H1 (cell line): Measurements from ENCODE around the gene PEX6. TPM values are rescaled to one million over a fixed set of nuclear protein-coding genes. Genes with fewer than 3 reads are reported as not detected.

ENCODE experiments used
- CTCF ChIA-PET: fragments of 300-600 bp; sonication (Branson Sonifier 250); formaldehyde crosslinking; loops from one replicate; lab custom pipeline; 2021; ENCODE audit not compliant: partially characterized antibody; lab: Charles Lee
- POLR2A ChIA-PET: fragments of 300-600 bp; sonication (Branson Sonifier 250); formaldehyde crosslinking; loops from one replicate; lab custom pipeline; 2021; ENCODE audit warnings: inconsistent platforms; ENCODE audit not compliant: partially characterized antibody; lab: Charles Lee
- DNase-seq, 2 experiments: peaks; one replicate each; pipeline versions ENCODE4 v3.0.0 to v3.0.0-alpha.2; 2010 to 2022; ENCODE audit warnings: low spot score in 2 of 2, low read depth in 1 of 2, mixed read lengths in 1 of 2
- FAIRE-seq: peaks from 2 replicates; lab custom pipeline; 2011; peaks lifted over from hg19 to GRCh38; lab: Jason Lieb, UNC
- H2AFZ ChIP-seq: 2 replicates; pipeline ENCODE4 v1.8.1; 2012; ENCODE audit warnings: low read length, inconsistent platforms
- H2AK5ac ChIP-seq: 2 replicates; pipeline ENCODE4 v1.6.1; 2013; ENCODE audit warnings: low read depth, low read length
- H2BK120ac ChIP-seq: replicated peaks from 2 replicates; pipeline ENCODE3; 2013; ENCODE audit warnings: low read depth, low read length, inconsistent platforms
- H2BK12ac ChIP-seq: 2 replicates; pipeline ENCODE4 v1.6.1; 2013; ENCODE audit warnings: low read depth, low read length
- H2BK15ac ChIP-seq: 2 replicates; pipeline ENCODE4 v1.6.1; 2013; ENCODE audit warnings: low read length
- H2BK20ac ChIP-seq: 2 replicates; pipeline ENCODE4 v1.6.1; 2013; ENCODE audit warnings: low read length
- H2BK5ac ChIP-seq: 2 replicates; pipeline ENCODE4 v1.6.1; 2013; ENCODE audit warnings: low read depth, low read length
- H3K14ac ChIP-seq: 2 replicates; pipeline ENCODE4 v1.6.1; 2013; ENCODE audit warnings: inconsistent platforms; ENCODE audit not compliant: insufficient read length
- H3K18ac ChIP-seq: 2 replicates; pipeline ENCODE4 v1.6.1; 2013; ENCODE audit warnings: low read length; ENCODE audit errors: extremely low read depth
- H3K23ac ChIP-seq: 2 replicates; pipeline ENCODE4 v1.6.1; 2013; ENCODE audit warnings: inconsistent platforms; ENCODE audit not compliant: insufficient read length
- H3K23me2 ChIP-seq: 2 replicates; pipeline ENCODE4 v1.6.1; 2013; ENCODE audit warnings: low read depth, low read length
- H3K27ac ChIP-seq: 2 replicates; pipeline ENCODE4 v1.6.1; 2011; ENCODE audit warnings: low read depth, low read length, inconsistent platforms
- H3K27me3 ChIP-seq, 4 experiments: replicated peaks in 1 of 4; 1 replicate in 1 of 4; 2 replicates in 3 of 4; pipeline versions ENCODE4 v1.6.1 to v1.8.1; 2011 to 2013; ENCODE audit warnings: low read length in 3 of 4, mild to moderate bottlenecking in 3 of 4, inconsistent platforms in 2 of 4, mixed read lengths in 2 of 4, moderate library complexity in 1 of 4; ENCODE audit not compliant: control insufficient read depth in 3 of 4, insufficient read depth in 3 of 4; ENCODE audit errors: extremely low read depth in 1 of 4
- H3K36me3 ChIP-seq, 4 experiments: 2 replicates each; pipeline versions ENCODE4 v1.6.1 to v1.8.1; 2011 to 2013; ENCODE audit warnings: mild to moderate bottlenecking in 4 of 4, low read length in 3 of 4, moderate library complexity in 2 of 4, control low read depth in 1 of 4, inconsistent platforms in 1 of 4; ENCODE audit not compliant: insufficient read depth in 4 of 4, control insufficient read depth in 2 of 4
- H3K4ac ChIP-seq: replicated peaks from 2 replicates; pipeline ENCODE3; 2013; ENCODE audit warnings: low read length, low read depth, mixed read lengths, inconsistent platforms; ENCODE audit not compliant: insufficient read length
- H3K4me1 ChIP-seq, 4 experiments: replicated peaks in 1 of 4; 1 replicate in 1 of 4; 2 replicates in 3 of 4; pipeline versions ENCODE4 v1.6.1 to v1.8.1; 2011 to 2013; ENCODE audit warnings: low read length in 3 of 4, inconsistent platforms in 2 of 4, mixed read lengths in 1 of 4; ENCODE audit not compliant: insufficient read depth in 4 of 4, control insufficient read depth in 3 of 4
- H3K4me2 ChIP-seq, 2 experiments: 2 replicates each; pipeline versions ENCODE4 v1.6.1 to v1.8.1; 2011 to 2013; ENCODE audit warnings: low read depth in 2 of 2, low read length in 2 of 2, control low read depth in 1 of 2, inconsistent platforms in 1 of 2, mild to moderate bottlenecking in 1 of 2; ENCODE audit not compliant: insufficient read depth in 1 of 2
- H3K4me3 ChIP-seq, 4 experiments: fragments of 200-600, 300-600 bp in 1 of 4; sonication (generic), shearing (Covaris generic), sonication (Bioruptor Twin) in 1 of 4; 2 replicates each; pipeline versions ENCODE4 v1.5.1 to v1.8.1; 2011 to 2016; ENCODE audit warnings: low read length in 4 of 4, low read depth in 3 of 4, control low read depth in 2 of 4, inconsistent platforms in 2 of 4, mild to moderate bottlenecking in 2 of 4, mixed read lengths in 1 of 4, moderate library complexity in 1 of 4; ENCODE audit not compliant: insufficient read depth in 2 of 4; ENCODE audit errors: extremely low read depth in 1 of 4
- H3K56ac ChIP-seq: replicated peaks from 2 replicates; pipeline ENCODE3; 2013; ENCODE audit warnings: low read depth, mild to moderate bottlenecking, mixed read lengths, low read length, inconsistent platforms; ENCODE audit not compliant: insufficient read length
- H3K79me1 ChIP-seq: 2 replicates; pipeline ENCODE4 v1.6.1; 2013; ENCODE audit warnings: low read depth, low read length, control low read depth
- H3K79me2 ChIP-seq, 2 experiments: 2 replicates each; pipeline versions ENCODE4 v1.6.1 to v1.8.1; 2012 to 2013; ENCODE audit warnings: low read length in 2 of 2, mild to moderate bottlenecking in 2 of 2, inconsistent platforms in 1 of 2; ENCODE audit not compliant: insufficient read depth in 2 of 2, control insufficient read depth in 1 of 2
- H3K9ac ChIP-seq, 4 experiments: replicated peaks in 1 of 4; 1 replicate in 1 of 4; 2 replicates in 3 of 4; pipeline versions ENCODE4 v1.6.1 to v1.8.1; 2011 to 2013; ENCODE audit warnings: low read depth in 3 of 4, low read length in 3 of 4, control low read depth in 2 of 4, mild to moderate bottlenecking in 2 of 4, moderate library complexity in 2 of 4, inconsistent platforms in 1 of 4; ENCODE audit errors: extremely low read depth in 1 of 4
- H3K9me3 ChIP-seq, 2 experiments: 2 replicates each; pipeline versions ENCODE4 v1.6.1 to v1.8.1; 2012 to 2013; ENCODE audit warnings: mild to moderate bottlenecking in 2 of 2, moderate library complexity in 2 of 2, control low read depth in 1 of 2, inconsistent platforms in 1 of 2, low read depth in 1 of 2, low read length in 1 of 2, mixed read lengths in 1 of 2; ENCODE audit not compliant: insufficient read depth in 2 of 2
- H4K20me1 ChIP-seq, 2 experiments: replicated peaks in 1 of 2; 2 replicates each; pipeline versions ENCODE3 to v1.8.1; 2011 to 2013; ENCODE audit warnings: inconsistent platforms in 2 of 2, low read length in 2 of 2, mild to moderate bottlenecking in 1 of 2; ENCODE audit not compliant: insufficient read depth in 2 of 2, control insufficient read depth in 1 of 2
- H4K5ac ChIP-seq: 2 replicates; pipeline ENCODE4 v1.6.1; 2013; ENCODE audit warnings: low read length, low read depth, mixed read lengths, inconsistent platforms; ENCODE audit not compliant: insufficient read length
- H4K8ac ChIP-seq: 2 replicates; pipeline ENCODE4 v1.8.0; 2013; ENCODE audit warnings: mild to moderate bottlenecking, moderate library complexity, low read length, inconsistent platforms; ENCODE audit not compliant: insufficient read depth; ENCODE audit errors: extremely low read depth
- H4K91ac ChIP-seq: replicated peaks from 2 replicates; pipeline ENCODE3; 2013; ENCODE audit warnings: low read length, mixed read lengths, inconsistent platforms; ENCODE audit not compliant: insufficient read length
- CEBPB ChIP-seq: IDR thresholded peaks from 2 replicates; pipeline ENCODE4 v1.6.1; 2012; ENCODE audit warnings: low read depth, low read length
- EGR1 ChIP-seq: IDR thresholded peaks from 2 replicates; pipeline ENCODE4 v1.6.1; 2011; ENCODE audit warnings: low read depth, low read length, borderline replicate concordance
- EZH2 ChIP-seq: fragments of 200-600 bp; sonication (generic); IDR thresholded peaks from 2 replicates; pipeline ENCODE4 v1.7.1; 2012; ENCODE audit warnings: low read depth, mild to moderate bottlenecking, moderate library complexity, low read length, inconsistent platforms; ENCODE audit not compliant: severe bottlenecking
- FOSL1 ChIP-seq: IDR thresholded peaks from 2 replicates; pipeline ENCODE4 v1.6.1; 2011; ENCODE audit warnings: mild to moderate bottlenecking, low read depth, low read length, moderate library complexity; ENCODE audit not compliant: insufficient read depth
- KDM5A ChIP-seq: fragments of 200-600 bp; IDR thresholded peaks from 2 replicates; pipeline ENCODE4 v1.7.1; 2012; ENCODE audit warnings: mild to moderate bottlenecking, low read length, inconsistent platforms, mixed read lengths
- POLR2AphosphoS5 ChIP-seq: IDR thresholded peaks from 2 replicates; pipeline ENCODE4 v1.6.1; 2011; ENCODE audit warnings: low read depth, low read length
- SAP30 ChIP-seq: fragments of 300-600 bp; sonication (generic); IDR thresholded peaks from 2 replicates; pipeline ENCODE4 v1.7.1; 2012; ENCODE audit warnings: low read length, moderate library complexity, mild to moderate bottlenecking, inconsistent platforms; ENCODE audit not compliant: insufficient read depth, insufficient replicate concordance
- SIX5 ChIP-seq: IDR thresholded peaks from 2 replicates; pipeline ENCODE4 v1.6.1; 2011; ENCODE audit warnings: mild to moderate bottlenecking, low read depth, low read length
- SP4 ChIP-seq: IDR thresholded peaks from 2 replicates; pipeline ENCODE4 v1.6.1; 2012; ENCODE audit warnings: low read length, inconsistent platforms
- SRF ChIP-seq: IDR thresholded peaks from 2 replicates; pipeline ENCODE4 v1.6.1; 2011; ENCODE audit warnings: mild to moderate bottlenecking, low read depth, low read length, moderate library complexity
- TEAD4 ChIP-seq: IDR thresholded peaks from 2 replicates; pipeline ENCODE4 v1.6.1; 2012; ENCODE audit warnings: low read depth, low read length, inconsistent platforms, mixed read lengths
- WGBS, 2 experiments: shearing (Covaris generic) in 1 of 2; methylation state at CpG; one replicate each; pipeline versions ENCODE4 v1.1.6 to v1.1.7; 2013 to 2015; ENCODE audit warnings: low lambda C conversion rate in 2 of 2, mixed read lengths in 2 of 2, inconsistent platforms in 1 of 2, low coverage in 1 of 2, missing lambda C conversion rate in 1 of 2; ENCODE audit not compliant: insufficient replicate concordance in 2 of 2, insufficient coverage in 1 of 2, insufficient read length in 1 of 2; ENCODE audit errors: extremely low coverage in 1 of 2, missing lambda C conversion rate in 1 of 2; 5-methylcytosine and 5-hydroxymethylcytosine counted together
- polyA plus RNA-seq, 7 experiments: library from polyadenylated mRNA; depleted of rRNA in 3 of 7; stranded (reverse) in 5 of 7; unstranded in 2 of 7; fragments of >200 nt in 5 of 7; fragments of 200-250 nt in 2 of 7; gene quantifications; 1 replicate in 5 of 7; 2 replicates in 1 of 7; 4 replicates in 1 of 7; pipeline versions ENCODE4 v1.2.1 to v1.2.3, GENCODE V29; 2011 to 2013; ENCODE audit warnings: missing spikeins in 2 of 7, mixed read lengths in 2 of 7
- total RNA-seq: library from RNA; stranded (reverse); fragmentation: NEBNext Ultra II Directional; extraction: Animal tissue kit (Norgen Biotek cat#: 25700); gene quantifications from 2 replicates; pipeline ENCODE4 v1.2.1, GENCODE V29; 2021
- TF ChIP-seq, protein P1 (sequence below), 3 experiments: IDR thresholded peaks; 1 replicate in 2 of 3; 2 replicates in 1 of 3; pipeline versions ENCODE4 v1.5.1 to v1.6.1; 2011; ENCODE audit warnings: low read length in 3 of 3, mild to moderate bottlenecking in 3 of 3, inconsistent platforms in 2 of 3, low read depth in 1 of 3, moderate library complexity in 1 of 3; ENCODE audit not compliant: insufficient read depth in 1 of 3; ENCODE audit errors: control extremely low read depth in 1 of 3

Gene PEX6
- total and polyA plus RNA-seq, 2 of the 8 experiments (the other 6 are each of a cell fraction or from before 2014, with no cell fraction given): 6.4 to 12.5 TPM

DNA sequence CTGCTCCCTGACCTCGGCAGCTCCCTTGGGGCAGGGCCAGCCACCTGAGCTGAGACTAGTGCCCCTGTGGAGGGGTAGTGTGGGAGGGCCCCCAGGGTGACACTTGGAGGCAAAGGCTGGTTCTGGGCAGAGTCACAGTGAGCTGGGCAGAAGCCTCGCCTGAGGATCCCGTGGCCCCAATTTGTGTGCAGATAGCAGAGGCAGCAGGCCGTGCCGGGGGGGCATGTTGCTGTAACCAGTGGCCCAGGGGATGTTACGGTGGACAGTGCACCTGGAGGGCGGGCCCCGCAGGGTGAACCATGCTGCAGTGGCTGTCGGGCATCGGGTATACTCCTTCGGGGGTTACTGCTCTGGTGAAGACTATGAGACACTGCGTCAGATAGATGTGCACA is 38.0 kb upstream of the PEX6 start:
- Histone ChIP-seq H2BK20ac (no peak overlapping the region), H2BK120ac (no peak overlapping the region), H2BK5ac (no peak overlapping the region), H3K4ac (no peak overlapping the region), H4K8ac (peak overlapping the region; percentile 72), H3K14ac (no peak overlapping the region), H3K79me2 (peaks cover 3 to 47% of the 10 kb centered on the region in 2 experiments; a peak in 2 of 4 replicates), H4K91ac (no peak overlapping the region), H3K23ac (no peak overlapping the region), H3K79me1 (peaks cover 8% of the 10 kb centered on the region), H2AK5ac (no peak overlapping the region), H2AFZ (no peak overlapping the region), H3K4me3 (no peak overlapping the region), H2BK15ac (no peak overlapping the region), H3K4me1 (peaks cover 0 to 12% (median 6%) of the 10 kb centered on the region in 4 experiments; a peak in 6 of 7 replicates), H3K18ac (no peak overlapping the region), H3K27ac (no peak overlapping the region), H3K23me2 (peaks cover 12% of the 10 kb centered on the region), H3K9me3 (no peaks in the 10 kb centered on the region), H3K36me3 (peaks cover 11 to 31% (median 20%) of the 10 kb centered on the region in 4 experiments; a peak in 6 of 8 replicates), H3K56ac (no peak overlapping the region), H4K20me1 (peaks cover 0 to 2% of the 10 kb centered on the region in 2 experiments), H2BK12ac (no peak overlapping the region), H3K9ac (no peak overlapping the region; a peak in 1 of 7 replicates), H4K5ac (no peak overlapping the region), H3K4me2 (no peak overlapping the region), H3K27me3 (no peaks in the 10 kb centered on the region)
- WGBS, 2 experiments: 97% methylated on average over 12 of the region's 12 CpGs; no CpG with 5 or more reads in 1 of the 2 experiments
- FAIRE-seq (no peak), DNase-seq (no peak)
- ChIA-PET CTCF (interaction anchor here (1.2 to 1.3 kb wide), 2 partner anchors 20 to 21 kb away, joined by 3 to 5 read pairs; no protein-coding TSS in a partner anchor), POLR2A (interaction anchor here (0.8 to 27.9 kb wide), 8 partner anchors 11 to 122 kb away, joined by 3 to 584 read pairs (median 4); partner anchors contain the start of genes CNPY3, CUL7, GNMT and KLC4)
- no peak for TF ChIP-seq SP4
- no peak for TF ChIP-seq EGR1
- no peak for TF ChIP-seq CEBPB
- no peak for TF ChIP-seq SRF
- TF ChIP-seq KDM5A: no peak
- TF ChIP-seq TEAD4: no peak
- TF ChIP-seq POLR2AphosphoS5: no peak
- TF ChIP-seq SAP30: no peak
- TF ChIP-seq FOSL1: no peak
- no peak for TF ChIP-seq EZH2
- TF ChIP-seq, protein P1, sequence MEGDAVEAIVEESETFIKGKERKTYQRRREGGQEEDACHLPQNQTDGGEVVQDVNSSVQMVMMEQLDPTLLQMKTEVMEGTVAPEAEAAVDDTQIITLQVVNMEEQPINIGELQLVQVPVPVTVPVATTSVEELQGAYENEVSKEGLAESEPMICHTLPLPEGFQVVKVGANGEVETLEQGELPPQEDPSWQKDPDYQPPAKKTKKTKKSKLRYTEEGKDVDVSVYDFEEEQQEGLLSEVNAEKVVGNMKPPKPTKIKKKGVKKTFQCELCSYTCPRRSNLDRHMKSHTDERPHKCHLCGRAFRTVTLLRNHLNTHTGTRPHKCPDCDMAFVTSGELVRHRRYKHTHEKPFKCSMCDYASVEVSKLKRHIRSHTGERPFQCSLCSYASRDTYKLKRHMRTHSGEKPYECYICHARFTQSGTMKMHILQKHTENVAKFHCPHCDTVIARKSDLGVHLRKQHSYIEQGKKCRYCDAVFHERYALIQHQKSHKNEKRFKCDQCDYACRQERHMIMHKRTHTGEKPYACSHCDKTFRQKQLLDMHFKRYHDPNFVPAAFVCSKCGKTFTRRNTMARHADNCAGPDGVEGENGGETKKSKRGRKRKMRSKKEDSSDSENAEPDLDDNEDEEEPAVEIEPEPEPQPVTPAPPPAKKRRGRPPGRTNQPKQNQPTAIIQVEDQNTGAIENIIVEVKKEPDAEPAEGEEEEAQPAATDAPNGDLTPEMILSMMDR (IDR thresholded peaks at IDR 0.05; ENCODE audit: control extremely low read depth in 1 of 3, insufficient read depth in 1 of 3, low read depth in 1 of 3, low read length in 3 of 3): no peak
- no peak for TF ChIP-seq SIX5
